ENCODE measurements around the gene FBXW4.

FBXW4 gene

GRCh38 chr10:101708073-101708472, 13.1 kb upstream of the FBXW4 start:
- TF ChIP-seq, protein P1, sequence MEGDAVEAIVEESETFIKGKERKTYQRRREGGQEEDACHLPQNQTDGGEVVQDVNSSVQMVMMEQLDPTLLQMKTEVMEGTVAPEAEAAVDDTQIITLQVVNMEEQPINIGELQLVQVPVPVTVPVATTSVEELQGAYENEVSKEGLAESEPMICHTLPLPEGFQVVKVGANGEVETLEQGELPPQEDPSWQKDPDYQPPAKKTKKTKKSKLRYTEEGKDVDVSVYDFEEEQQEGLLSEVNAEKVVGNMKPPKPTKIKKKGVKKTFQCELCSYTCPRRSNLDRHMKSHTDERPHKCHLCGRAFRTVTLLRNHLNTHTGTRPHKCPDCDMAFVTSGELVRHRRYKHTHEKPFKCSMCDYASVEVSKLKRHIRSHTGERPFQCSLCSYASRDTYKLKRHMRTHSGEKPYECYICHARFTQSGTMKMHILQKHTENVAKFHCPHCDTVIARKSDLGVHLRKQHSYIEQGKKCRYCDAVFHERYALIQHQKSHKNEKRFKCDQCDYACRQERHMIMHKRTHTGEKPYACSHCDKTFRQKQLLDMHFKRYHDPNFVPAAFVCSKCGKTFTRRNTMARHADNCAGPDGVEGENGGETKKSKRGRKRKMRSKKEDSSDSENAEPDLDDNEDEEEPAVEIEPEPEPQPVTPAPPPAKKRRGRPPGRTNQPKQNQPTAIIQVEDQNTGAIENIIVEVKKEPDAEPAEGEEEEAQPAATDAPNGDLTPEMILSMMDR (conservative IDR thresholded peaks at IDR 0.05; ENCODE audit: low read depth, low read length), result no peak
- DNase-seq (ENCODE audit: low read depth), result no peak

GRCh38 chr10:101704331-101704730, 9.4 kb upstream of the FBXW4 start:
- DNase-seq (ENCODE audit: low read depth), result no peak
- H3K4me3 ChIP-seq (ENCODE audit: low read depth, low read length), result no peak overlapping the region
- TF ChIP-seq, protein P1 (conservative IDR thresholded peaks at IDR 0.05; ENCODE audit: low read depth, low read length), result no peak

More at GRCh38 chr10:101708073-101708472, 13.1 kb upstream of the FBXW4 start:
- no peak overlapping the region for H3K4me3 ChIP-seq (ENCODE audit: low read depth, low read length)

- H3K4me3 ChIP-seq (ENCODE audit: low read depth, low read length), result no peak overlapping the region
- TF ChIP-seq, protein P1 (conservative IDR thresholded peaks at IDR 0.05; ENCODE audit: low read depth, low read length), result no peak
- no peak for DNase-seq (ENCODE audit: low read depth)
Measured at GRCh38 chr10:101696632-101697031, 1.7 kb upstream of the FBXW4 start.

GRCh38 chr10:101695404-101695890, 477 bp upstream of the FBXW4 start:
- peak overlapping the region; percentile 87 for H3K4me3 ChIP-seq (ENCODE audit: low read depth, low read length)
- DNase-seq (ENCODE audit: low read depth), result no peak
- TF ChIP-seq, protein P1 (conservative IDR thresholded peaks at IDR 0.05; ENCODE audit: low read depth, low read length), result no peak

GRCh38 chr10:101693978-101694673, 844 bp downstream of the FBXW4 start:
- H3K4me3 ChIP-seq (ENCODE audit: low read depth, low read length), result peak overlapping the region; percentile 87
- peak; percentile 55 for DNase-seq (ENCODE audit: low read depth)
- TF ChIP-seq, protein P1 (conservative IDR thresholded peaks at IDR 0.05; ENCODE audit: low read depth, low read length), result no peak

DNA sequence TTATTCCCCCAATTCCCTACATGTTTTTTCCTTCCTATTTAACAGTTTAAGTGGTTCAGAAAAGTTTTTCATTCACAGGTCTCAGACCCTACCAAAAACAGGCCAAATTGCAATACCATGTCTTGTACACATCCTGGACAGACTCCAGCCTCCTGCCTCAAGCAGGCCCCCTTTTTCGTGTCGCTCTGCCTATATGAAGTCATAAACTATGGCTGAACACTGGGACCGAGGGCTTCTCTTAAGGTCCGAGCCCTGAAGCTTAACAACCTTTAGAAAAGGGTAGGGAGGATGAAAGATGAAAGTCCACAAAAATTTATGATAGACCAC, 1.4 kb downstream of the FBXW4 start:
- H3K4me3 ChIP-seq (ENCODE audit: low read depth, low read length), result peak overlapping the region; percentile 87
- TF ChIP-seq, protein P1 (conservative IDR thresholded peaks at IDR 0.05; ENCODE audit: low read depth, low read length), result no peak
- peak; percentile 65 for DNase-seq (ENCODE audit: low read depth)

DNA sequence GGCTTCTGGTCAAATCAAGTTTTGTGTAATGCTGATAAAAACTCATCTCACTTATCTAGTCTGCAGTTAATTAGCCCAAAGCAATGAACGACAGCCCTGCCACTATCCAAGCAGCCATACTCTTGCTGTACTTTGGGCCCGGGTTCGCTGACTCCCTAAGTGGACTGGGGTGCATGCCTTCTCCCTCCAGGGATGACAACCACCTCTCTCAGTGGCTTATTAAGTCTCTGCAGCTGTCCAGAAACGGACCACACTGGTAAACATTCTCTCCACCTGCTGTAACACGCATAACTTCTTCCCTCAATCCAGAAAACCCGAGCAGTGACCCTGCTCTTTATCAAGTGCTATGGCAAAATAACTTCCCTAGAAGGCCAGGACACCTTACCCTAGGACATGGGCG, 3.9 kb downstream of the FBXW4 start:
- H3K4me3 ChIP-seq (ENCODE audit: low read depth, low read length), result no peak overlapping the region
- no peak for DNase-seq (ENCODE audit: low read depth)
- TF ChIP-seq, protein P1 (conservative IDR thresholded peaks at IDR 0.05; ENCODE audit: low read depth, low read length), result no peak
